ENCODE results near the gene FSTL3.
"Not testable (repeated sequence)": the region's sequence is repeated elsewhere in the genome, so short reads cannot be mapped to it uniquely, and the experiment has no call there.

The FSTL3 gene

DNA sequence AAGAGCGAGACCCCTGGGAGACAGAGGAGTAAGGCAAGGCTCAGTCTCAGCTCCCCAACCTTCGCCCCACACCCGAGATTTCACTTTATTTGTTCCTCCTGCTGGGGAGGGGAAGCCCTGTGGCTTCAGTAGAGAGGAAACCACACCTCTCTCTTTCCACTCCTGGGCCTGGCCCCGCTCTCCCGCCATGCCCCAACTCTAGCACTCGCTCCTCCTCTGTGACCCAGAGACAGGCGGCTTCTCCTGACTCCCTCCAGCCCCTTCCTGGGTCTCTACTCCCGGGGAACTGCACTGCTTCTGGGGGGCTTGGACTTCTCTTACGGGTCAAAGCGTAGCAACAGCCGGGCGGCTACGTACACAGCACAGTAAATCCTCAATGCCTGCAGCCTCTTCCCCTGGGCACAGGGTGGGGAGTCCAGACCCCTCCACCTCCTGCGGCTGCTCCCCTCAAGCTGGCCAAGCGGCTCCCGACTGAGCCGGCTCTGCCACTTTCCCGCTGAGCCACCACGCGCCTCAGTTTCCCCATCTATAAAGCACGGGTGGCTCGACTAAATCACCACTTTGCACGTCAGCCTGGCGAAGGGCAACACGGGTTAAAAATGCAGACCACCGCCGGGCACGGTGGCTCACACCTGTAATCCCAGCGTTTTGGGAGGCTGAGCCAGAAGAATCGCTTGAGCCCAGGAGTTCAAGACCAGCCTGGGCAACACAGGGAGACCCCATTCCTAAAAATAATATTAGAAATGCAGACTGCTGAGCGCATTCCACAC is 14.6 kb upstream of the FSTL3 start:
- no peak for DNase-seq (ENCODE audit: low spot score)

DNA sequence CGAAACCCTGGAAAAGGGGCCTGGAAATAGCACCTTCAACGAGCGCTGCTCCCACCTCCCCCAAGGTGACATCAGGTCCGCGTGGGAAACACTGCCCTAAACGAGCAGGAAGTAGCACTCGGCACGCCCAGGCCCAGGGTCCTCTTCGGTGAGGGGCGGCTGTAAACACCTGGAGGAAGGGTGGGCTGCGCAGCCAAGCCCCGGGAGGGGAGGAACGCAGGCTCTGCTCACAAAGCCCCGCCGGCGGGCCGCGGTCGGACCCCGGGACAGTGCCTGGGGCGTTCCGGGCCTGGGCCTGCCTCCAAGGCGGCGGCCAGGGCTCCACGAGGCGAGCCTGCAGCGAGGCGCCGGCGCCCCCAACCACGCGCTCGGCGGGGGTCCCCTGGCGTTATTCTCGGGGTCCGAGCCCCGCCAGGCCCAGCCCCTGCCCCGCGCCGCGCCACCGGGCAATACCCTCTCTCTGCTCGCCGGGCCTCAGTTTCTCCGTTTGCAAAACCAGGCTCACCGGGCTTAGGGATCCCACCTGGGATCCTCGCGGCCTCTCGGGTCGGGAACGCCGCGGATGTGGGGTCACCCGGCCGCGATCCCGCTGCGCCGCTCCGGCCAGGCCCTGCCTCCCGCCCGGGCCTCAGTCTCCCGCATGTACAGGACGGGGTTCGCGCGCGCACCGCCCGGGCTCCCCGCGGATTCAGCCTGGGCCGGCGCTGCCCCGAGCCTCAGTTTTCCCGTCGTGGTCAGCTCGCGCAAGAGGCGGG is 13.8 kb upstream of the FSTL3 start:
- no peak for DNase-seq (ENCODE audit: low spot score)

GRCh38 chr19:662962-663681 is 13.1 kb upstream of the FSTL3 start, which contains the start of gene RNF126:
RNF126 (minus strand) TSS chr19:663214; CDS start chr19:663121, 93 bp downstream.
- DNase-seq (ENCODE audit: low spot score): peak; percentile 85

DNA sequence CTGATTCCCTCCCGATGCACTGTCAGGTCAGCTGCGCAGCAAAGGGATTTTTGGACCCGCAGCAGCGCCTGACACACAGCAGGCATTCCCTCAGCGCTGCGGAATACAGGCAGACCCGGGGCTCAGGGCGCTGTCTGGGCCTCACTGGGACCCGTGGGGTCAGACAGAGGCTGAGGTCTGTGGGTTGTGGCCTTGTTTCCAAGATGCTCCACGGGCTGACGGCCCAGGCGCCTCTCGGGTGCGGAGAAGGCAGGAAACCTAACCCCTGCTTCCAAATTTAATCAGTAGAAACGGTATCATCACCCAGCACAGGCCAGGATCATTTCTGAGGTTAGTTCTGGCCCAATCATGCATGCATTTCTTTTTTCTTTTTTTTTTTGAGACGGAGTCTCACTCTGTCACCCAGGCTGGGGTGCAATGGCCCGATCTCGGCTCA is 12.5 kb upstream of the FSTL3 start:
- no peak for DNase-seq (ENCODE audit: low spot score)

GRCh38 chr19:664913-665443 is 11.2 kb upstream of the FSTL3 start:
- DNase-seq (ENCODE audit: low spot score): peak; percentile 81

DNA sequence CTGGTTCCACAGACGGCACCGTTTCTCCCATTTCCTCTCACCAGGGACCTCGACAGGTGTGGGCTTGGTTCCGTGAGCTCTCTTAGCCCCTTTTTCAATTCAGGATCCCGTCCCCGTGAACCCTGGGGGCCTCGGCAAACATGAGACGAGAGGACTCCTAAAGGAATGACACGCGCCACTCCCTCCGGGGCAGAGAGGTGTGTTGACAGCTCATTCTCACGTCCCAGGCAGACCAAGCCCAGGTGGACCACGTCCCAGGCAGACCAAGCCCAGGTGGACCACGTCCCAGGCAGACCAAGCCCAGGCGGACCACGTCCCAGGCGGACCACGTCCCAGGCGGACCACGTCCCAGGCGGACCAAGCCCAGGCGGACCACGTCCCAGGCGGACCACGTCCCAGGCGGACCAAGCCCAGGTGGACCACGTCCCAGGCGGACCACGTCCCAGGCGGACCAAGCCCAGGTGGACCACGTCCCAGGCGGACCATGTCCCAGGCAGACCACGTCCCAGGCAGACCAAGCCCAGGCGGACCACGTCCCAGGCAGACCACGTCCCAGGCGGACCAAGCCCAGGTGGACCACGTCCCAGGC is 9.1 kb upstream of the FSTL3 start:
- DNase-seq (ENCODE audit: low spot score): not testable (repeated sequence)

DNA sequence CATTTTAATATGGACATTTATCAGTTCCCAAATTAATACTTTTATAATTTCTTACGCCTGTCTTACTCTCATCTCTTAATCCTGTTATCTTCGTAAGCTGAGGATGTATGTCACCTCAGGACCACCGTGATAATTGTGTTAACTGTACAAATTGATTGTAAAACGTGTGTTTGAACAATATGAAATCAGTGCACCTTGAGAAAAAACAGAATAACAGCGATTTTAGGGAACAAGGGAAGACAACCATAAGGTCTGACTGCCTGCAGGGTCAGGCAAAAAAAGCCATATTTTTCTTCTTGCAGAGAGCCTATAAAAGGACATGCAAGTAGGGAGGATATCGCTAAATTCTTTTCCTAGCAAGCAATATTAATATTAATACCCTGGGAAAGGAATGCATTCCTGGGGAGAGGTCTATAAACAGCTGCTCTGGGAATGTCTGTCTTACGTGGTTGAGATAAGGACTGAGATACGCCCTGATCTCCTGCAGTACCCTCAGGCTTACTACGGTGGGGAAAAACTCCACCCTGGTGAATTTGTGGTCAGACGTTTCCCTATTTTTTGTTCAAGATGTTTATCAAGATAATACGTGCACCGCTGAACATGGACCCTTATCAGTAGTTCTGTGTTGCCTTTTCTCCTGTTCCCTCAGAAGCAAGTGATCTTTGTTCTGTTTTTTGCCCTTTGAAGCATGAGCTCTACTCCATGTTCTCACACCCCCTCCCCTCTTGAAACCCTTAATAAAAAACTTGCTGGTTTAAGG is 7.3 kb upstream of the FSTL3 start:
- not testable (repeated sequence) for DNase-seq (ENCODE audit: low spot score)

- DNase-seq (ENCODE audit: low spot score): no peak
Measured at GRCh38 chr19:670609-671075, 5.5 kb upstream of the FSTL3 start.

- DNase-seq (ENCODE audit: low spot score): no peak
Measured at GRCh38 chr19:674282-675151, 1.7 kb upstream of the FSTL3 start.

DNA sequence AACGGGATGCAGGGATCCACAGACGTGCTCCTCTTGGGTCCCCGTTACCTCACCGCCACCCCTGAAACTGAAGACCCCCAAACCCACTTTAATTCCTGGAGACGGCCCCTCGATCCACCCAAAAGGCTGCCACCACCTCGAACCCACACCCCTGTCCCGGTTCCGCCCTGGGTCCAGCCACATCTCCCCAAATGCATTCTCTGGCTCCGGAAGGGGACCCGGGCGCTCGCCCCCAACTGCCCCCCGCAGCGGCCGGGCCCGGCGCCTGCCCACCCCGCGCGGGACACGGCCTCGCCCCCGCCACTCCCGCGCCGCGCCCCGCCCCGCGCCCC is 219 bp upstream of the FSTL3 start:
- DNase-seq (ENCODE audit: low spot score): no peak

DNA sequence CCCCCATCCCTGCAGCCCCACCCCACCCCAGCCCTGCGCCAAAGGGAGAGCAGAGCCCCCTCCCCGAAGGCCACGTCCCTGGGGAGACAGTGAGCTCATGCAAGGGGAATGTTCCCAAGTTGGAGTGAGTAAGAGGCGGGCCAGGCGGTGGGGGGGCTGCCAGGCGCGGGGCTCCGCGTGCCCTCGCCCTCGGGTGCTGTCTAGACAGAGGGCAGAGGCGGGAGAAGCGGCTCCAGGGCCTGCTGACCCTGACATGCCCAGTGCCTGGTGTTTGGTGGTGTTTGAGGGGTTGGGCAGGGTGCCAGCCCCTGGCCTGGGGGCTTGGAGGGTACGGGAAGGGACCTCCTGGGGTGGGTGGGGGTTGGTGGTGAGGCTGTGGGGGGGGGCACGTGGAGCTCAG is 1.0 kb downstream of the FSTL3 start:
- no peak for DNase-seq (ENCODE audit: low spot score)

DNA sequence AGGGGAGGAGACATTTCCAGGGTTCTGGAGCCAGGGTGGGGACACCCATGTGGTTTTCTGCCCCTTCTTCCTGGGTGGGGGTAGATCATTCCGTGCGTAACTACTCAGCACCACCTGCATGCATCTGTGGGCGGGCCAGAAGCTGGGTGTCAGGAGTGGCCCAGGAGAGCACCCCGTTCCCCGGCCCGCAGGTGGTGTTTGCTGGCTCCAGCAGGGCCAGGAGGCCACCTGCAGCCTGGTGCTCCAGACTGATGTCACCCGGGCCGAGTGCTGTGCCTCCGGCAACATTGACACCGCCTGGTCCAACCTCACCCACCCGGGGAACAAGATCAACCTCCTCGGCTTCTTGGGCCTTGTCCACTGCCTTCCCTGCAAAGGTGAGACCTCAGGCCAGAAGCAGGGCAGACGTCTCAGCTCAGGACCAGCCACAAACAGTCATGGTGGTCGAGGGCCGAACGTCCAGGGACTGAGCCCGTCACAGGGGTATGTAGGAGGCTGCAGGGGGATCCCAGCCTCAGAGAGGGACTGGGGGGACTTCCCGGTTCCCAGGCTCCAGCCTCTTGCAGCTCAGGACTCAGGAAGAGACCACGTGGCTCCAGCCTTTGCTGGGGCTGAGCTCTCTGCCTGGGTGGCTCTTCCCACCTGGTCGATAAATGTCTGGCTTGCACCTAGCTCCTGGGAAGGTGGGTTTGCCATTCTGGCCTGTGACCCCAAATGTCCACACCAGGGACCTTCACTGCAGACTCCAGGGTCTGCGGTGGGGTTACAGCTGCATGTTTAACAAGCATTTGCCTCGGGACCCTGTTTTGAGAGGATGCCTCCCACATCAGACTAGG is 1.6 kb downstream of the FSTL3 start:
- DNase-seq (ENCODE audit: low spot score): no peak

GRCh38 chr19:678791-679388 is 2.7 kb downstream of the FSTL3 start:
- DNase-seq (ENCODE audit: low spot score): no peak

- DNase-seq (ENCODE audit: low spot score): no peak
Measured at GRCh38 chr19:679418-680286, 3.5 kb downstream of the FSTL3 start.

- DNase-seq (ENCODE audit: low spot score): peak; percentile 98
Measured at GRCh38 chr19:680287-681028, 4.3 kb downstream of the FSTL3 start.

DNA sequence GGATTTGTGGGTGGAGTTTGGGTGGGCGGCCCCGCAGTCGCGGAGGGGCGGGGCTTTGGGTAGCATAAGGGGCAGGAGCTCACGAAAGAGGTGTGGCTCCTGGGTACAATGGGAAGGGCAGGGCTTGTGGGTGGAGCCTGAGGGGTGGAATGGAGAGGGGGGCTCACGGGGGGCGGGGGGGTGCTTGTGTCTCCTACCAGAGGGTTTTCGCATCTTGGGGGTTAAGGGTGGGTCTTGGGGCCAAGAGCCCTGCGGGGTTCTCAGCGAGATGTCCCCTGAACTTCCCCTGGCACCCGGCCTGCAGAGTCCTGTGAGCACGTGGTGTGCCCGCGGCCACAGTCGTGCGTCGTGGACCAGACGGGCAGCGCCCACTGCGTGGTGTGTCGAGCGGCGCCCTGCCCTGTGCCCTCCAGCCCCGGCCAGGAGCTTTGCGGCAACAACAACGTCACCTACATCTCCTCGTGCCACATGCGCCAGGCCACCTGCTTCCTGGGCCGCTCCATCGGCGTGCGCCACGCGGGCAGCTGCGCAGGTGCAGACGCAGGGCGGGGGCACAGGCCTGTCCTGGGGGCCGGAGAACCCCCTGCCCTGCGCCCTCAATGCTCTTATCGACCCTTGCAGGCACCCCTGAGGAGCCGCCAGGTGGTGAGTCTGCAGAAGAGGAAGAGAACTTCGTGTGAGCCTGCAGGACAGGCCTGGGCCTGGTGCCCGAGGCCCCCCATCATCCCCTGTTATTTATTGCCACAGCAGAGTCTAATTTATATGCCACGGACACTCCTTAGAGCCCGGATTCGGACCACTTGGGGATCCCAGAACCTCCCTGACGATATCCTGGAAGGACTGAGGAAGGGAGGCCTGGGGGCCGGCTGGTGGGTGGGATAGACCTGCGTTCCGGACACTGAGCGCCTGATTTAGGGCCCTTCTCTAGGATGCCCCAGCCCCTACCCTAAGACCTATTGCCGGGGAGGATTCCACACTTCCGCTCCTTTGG is 5.1 kb downstream of the FSTL3 start:
- DNase-seq (ENCODE audit: low spot score): no peak
